IMR-90 (cell line): ENCODE data around the gene SPECC1L. TPM values are rescaled to one million over a fixed set of nuclear protein-coding genes. Genes with fewer than 3 reads are reported as not detected.

Experiments
- ATAC-seq: fragments of 200-7000 bp; cut with Tn5 transposase; 2 replicates; pipeline ENCODE4 v1.9.1; 2020; ENCODE audit warnings: low read depth, mild to moderate bottlenecking, moderate library complexity
- BruUV-seq: library from RNA; stranded (reverse); fragments of 400-500 nt; replicated peaks from 2 replicates; lab custom pipeline; 2021; lab: Mats Ljungman, UMichigan
- CTCF ChIA-PET: fragments of 300-600 bp; formaldehyde crosslinking; extraction: SDS; loops from one replicate; lab custom pipeline; 2021; ENCODE audit warnings: antibody characterized with exemption; lab: Yijun Ruan, JAX
- POLR2A ChIA-PET: fragments of 300-600 bp; sonication (Branson Sonifier 250); formaldehyde crosslinking; loops from one replicate; lab custom pipeline; 2022; ENCODE audit warnings: antibody characterized with exemption; ENCODE audit not compliant: unreplicated experiment; lab: Charles Lee
- DNase-seq: peaks from one replicate; pipeline ENCODE4 v3.0.0; 2013
- H2AFZ ChIP-seq: replicated peaks from 2 replicates; pipeline ENCODE3; 2013; ENCODE audit warnings: low read length, mild to moderate bottlenecking; ENCODE audit not compliant: poor library complexity
- H2AK5ac ChIP-seq: 2 replicates; pipeline ENCODE4 v1.6.1; 2013; ENCODE audit warnings: low read depth, low read length, inconsistent platforms
- H2AK9ac ChIP-seq: replicated peaks from 2 replicates; pipeline ENCODE3; 2013; ENCODE audit warnings: mild to moderate bottlenecking, low read depth, low read length, moderate library complexity; ENCODE audit not compliant: poor library complexity
- H2BK120ac ChIP-seq: 2 replicates; pipeline ENCODE4 v1.6.1; 2013; ENCODE audit warnings: low read depth, low read length, inconsistent platforms
- H2BK15ac ChIP-seq: 3 replicates; pipeline ENCODE4 v1.6.1; 2013; ENCODE audit warnings: low read depth, low read length, inconsistent platforms
- H2BK20ac ChIP-seq: 2 replicates; pipeline ENCODE4 v1.6.1; 2013; ENCODE audit warnings: low read depth, mild to moderate bottlenecking, inconsistent platforms, low read length, moderate library complexity
- H2BK5ac ChIP-seq: 2 replicates; pipeline ENCODE4 v1.6.1; 2013; ENCODE audit warnings: mild to moderate bottlenecking, low read depth, low read length, inconsistent platforms; ENCODE audit not compliant: poor library complexity, severe bottlenecking
- H3K14ac ChIP-seq: replicated peaks from 2 replicates; pipeline ENCODE4 v1.6.1; 2013; ENCODE audit warnings: low read depth, low read length, inconsistent platforms
- H3K18ac ChIP-seq: 2 replicates; pipeline ENCODE4 v1.6.1; 2013; ENCODE audit warnings: low read depth, low read length, control low read depth
- H3K23ac ChIP-seq: 2 replicates; pipeline ENCODE4 v1.6.1; 2013; ENCODE audit warnings: low read depth, low read length, inconsistent platforms
- H3K27ac ChIP-seq: 2 replicates; pipeline ENCODE4 v1.5.1; 2013; ENCODE audit warnings: mild to moderate bottlenecking, control low read depth, low read length; ENCODE audit not compliant: insufficient read depth
- H3K27me3 ChIP-seq: 2 replicates; pipeline ENCODE4 v1.6.1; 2013; ENCODE audit warnings: low read length; ENCODE audit not compliant: control insufficient read depth, insufficient read depth
- H3K36me3 ChIP-seq: 2 replicates; pipeline ENCODE4 v1.6.1; 2013; ENCODE audit warnings: low read length, mixed read lengths; ENCODE audit not compliant: control insufficient read depth, insufficient read depth
- H3K4ac ChIP-seq: 2 replicates; pipeline ENCODE4 v1.6.1; 2013; ENCODE audit warnings: low read depth, low read length, inconsistent platforms
- H3K4me1 ChIP-seq: 2 replicates; pipeline ENCODE4 v1.6.1; 2013; ENCODE audit warnings: low read length, mixed read lengths; ENCODE audit not compliant: control insufficient read depth, insufficient read depth
- H3K4me2 ChIP-seq: 2 replicates; pipeline ENCODE4 v1.6.1; 2013; ENCODE audit warnings: low read depth, mild to moderate bottlenecking, control low read depth, low read length, moderate library complexity
- H3K4me3 ChIP-seq: 2 replicates; pipeline ENCODE4 v1.5.1; 2013; ENCODE audit warnings: low read depth, mild to moderate bottlenecking, control low read depth, low read length, moderate library complexity; ENCODE audit not compliant: insufficient read depth
- H3K56ac ChIP-seq: 2 replicates; pipeline ENCODE4 v1.6.1; 2013; ENCODE audit warnings: low read length, inconsistent platforms; ENCODE audit not compliant: insufficient read depth; ENCODE audit errors: extremely low read depth
- H3K79me1 ChIP-seq, 2 experiments: 2 replicates each; pipeline ENCODE4 v1.6.1; 2013; ENCODE audit warnings: low read length in 2 of 2, inconsistent platforms in 1 of 2, low read depth in 1 of 2
- H3K9ac ChIP-seq: 2 replicates; pipeline ENCODE4 v1.6.1; 2013; ENCODE audit warnings: low read depth, low read length, control low read depth
- H3K9me1 ChIP-seq: 2 replicates; pipeline ENCODE4 v1.6.1; 2013; ENCODE audit warnings: low read length, inconsistent platforms; ENCODE audit not compliant: insufficient read depth
- H3K9me3 ChIP-seq: 2 replicates; pipeline ENCODE4 v1.6.1; 2013; ENCODE audit warnings: low read length; ENCODE audit not compliant: control insufficient read depth, insufficient read depth
- H4K20me1 ChIP-seq: 2 replicates; pipeline ENCODE4 v1.6.1; 2013; ENCODE audit warnings: low read length, inconsistent platforms; ENCODE audit not compliant: insufficient read depth
- H4K5ac ChIP-seq: 2 replicates; pipeline ENCODE4 v1.6.1; 2013; ENCODE audit warnings: mild to moderate bottlenecking, low read depth, low read length, control low read depth
- H4K8ac ChIP-seq, 2 experiments: 2 replicates each; pipeline ENCODE4 v1.6.1; 2013; ENCODE audit warnings: low read depth in 2 of 2, low read length in 2 of 2, control low read depth in 1 of 2, inconsistent platforms in 1 of 2
- H4K91ac ChIP-seq: 2 replicates; pipeline ENCODE4 v1.6.1; 2013; ENCODE audit warnings: low read depth, low read length, inconsistent platforms; ENCODE audit not compliant: insufficient read depth
- MAZ ChIP-seq: IDR thresholded peaks from 2 replicates; pipeline ENCODE4 v1.6.1; 2012; ENCODE audit warnings: low read depth, mild to moderate bottlenecking, low read length, improper control_type of control experiment, moderate library complexity, borderline replicate concordance
- RCOR1 ChIP-seq: IDR thresholded peaks from 2 replicates; pipeline ENCODE4 v1.6.1; 2012; ENCODE audit warnings: mild to moderate bottlenecking, low read length, improper control_type of control experiment; ENCODE audit not compliant: insufficient replicate concordance
- WGBS, 2 experiments: methylation state at CpG; one replicate each; pipeline versions ENCODE4 v1.1.5 to v1.1.7; 2013; ENCODE audit warnings: missing lambda C conversion rate in 2 of 2; ENCODE audit not compliant: insufficient read length in 1 of 2; ENCODE audit errors: extremely low coverage in 2 of 2; 5-methylcytosine and 5-hydroxymethylcytosine counted together
- dilution Hi-C: fragments of 300-500 bp; cut with HindIII; formaldehyde crosslinking; loops from one replicate; pipeline ENCODE4 v1.14.3; 2018; ENCODE audit warnings: low sequenced_read_pairs; ENCODE audit not compliant: unreplicated experiment
- in situ Hi-C: fragments of 300-500 bp; cut with MboI; formaldehyde crosslinking; loops from 3 replicates; pipeline ENCODE4 v1.14.3; 2019; ENCODE audit warnings: low sequenced_read_pairs, inconsistent platforms, mixed read lengths
- intact Hi-C: fragments of 100-400 bp; cut with micrococcal nuclease; formaldehyde crosslinking; loops from 2 replicates; pipeline ENCODE4 v1.10.0; 2022
- polyA plus RNA-seq, 3 experiments: library from polyadenylated mRNA; depleted of rRNA; stranded (reverse); fragments of >200 nt; gene quantifications; 2 replicates each; pipeline ENCODE4 v1.2.3, GENCODE V29; 2012; ENCODE audit warnings: low replicate concordance in 1 of 3
- total RNA-seq: library from RNA; depleted of rRNA; stranded (reverse); fragments of >200 nt; gene quantifications from 2 replicates; pipeline ENCODE4 v1.2.3, GENCODE V29; 2012

The SPECC1L gene
- total and polyA plus RNA-seq, 2 of the 4 experiments (the other 2 are of a cell fraction), result 18.7 to 44.1 TPM

GRCh38 chr22:24426851-24427499 is 156.3 kb downstream of the SPECC1L start:
- no peak overlapping the region for H2AK5ac ChIP-seq
- ChIA-PET CTCF (no interaction called here), POLR2A (no interaction called here)
- ATAC-seq, result no peak
- H3K14ac ChIP-seq, result no peak overlapping the region
- no peak overlapping the region for H4K91ac ChIP-seq
- no peaks in the 10 kb centered on the region; the same call in 1 of the 2 replicates for H4K20me1 ChIP-seq
- no peak overlapping the region for H4K8ac ChIP-seq
- H3K56ac ChIP-seq, result no peak overlapping the region
- no peaks in the 10 kb centered on the region for H3K4me1 ChIP-seq
- H2BK15ac ChIP-seq, result no peak overlapping the region
- no peaks in the 10 kb centered on the region for H3K9me1 ChIP-seq
- intact Hi-C loops, result no loop called here
- H3K36me3 ChIP-seq, result no peaks in the 10 kb centered on the region
- H4K5ac ChIP-seq, result no peak overlapping the region
- in situ Hi-C loops, result no loop called here
- H3K23ac ChIP-seq, result no peak overlapping the region
- H3K27me3 ChIP-seq, result peaks cover 35% of the 10 kb centered on the region
- no peak overlapping the region for H2AFZ ChIP-seq
- peak overlapping the region; percentile 85 for H2AK9ac ChIP-seq
- no TSS peak for BruUV-seq
- no peak overlapping the region for H3K4me2 ChIP-seq
- no peak overlapping the region for H3K18ac ChIP-seq
- WGBS, 2 experiments, result 80% methylated on average over 3 of the region's 19 CpGs; no CpG with 5 or more reads in 1 of the 2 experiments
- DNase-seq, result no peak
- no peaks in the 10 kb centered on the region for H3K79me1 ChIP-seq
- H2BK120ac ChIP-seq, result no peak overlapping the region
- TF ChIP-seq RCOR1 (no peak), MAZ (no peak)
- H3K9ac ChIP-seq, result no peak overlapping the region
- no peak overlapping the region for H2BK5ac ChIP-seq
- H3K9me3 ChIP-seq, result no peaks in the 10 kb centered on the region
- H3K4ac ChIP-seq, result no peak overlapping the region
- H3K27ac ChIP-seq, result no peak overlapping the region
- dilution Hi-C loops, result no loop called here
- no peak overlapping the region for H2BK20ac ChIP-seq
- H3K4me3 ChIP-seq, result no peak overlapping the region
